ENCODE results near the gene TRIM61.

DNA sequence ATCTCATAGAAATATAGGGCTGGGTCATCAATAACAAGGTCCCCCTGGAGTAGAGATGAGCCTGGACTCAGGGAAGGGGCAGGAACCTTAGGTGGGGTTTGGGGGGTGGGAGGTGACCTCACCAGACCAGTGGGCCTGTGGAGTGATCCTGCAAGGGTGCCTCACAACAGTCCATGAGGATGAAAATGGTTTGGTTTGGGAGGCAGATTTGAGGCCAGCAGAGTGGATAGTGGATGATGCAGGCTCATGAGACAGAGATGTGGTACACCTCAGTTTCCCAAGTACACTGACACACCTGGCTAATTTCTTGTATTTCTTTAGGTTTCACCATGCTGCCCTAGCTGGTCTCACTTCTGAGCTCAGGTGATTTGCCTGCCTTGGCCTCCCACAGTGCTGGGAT is 36.2 kb upstream of the TRIM61 start:
- TF ChIP-seq, protein P1, sequence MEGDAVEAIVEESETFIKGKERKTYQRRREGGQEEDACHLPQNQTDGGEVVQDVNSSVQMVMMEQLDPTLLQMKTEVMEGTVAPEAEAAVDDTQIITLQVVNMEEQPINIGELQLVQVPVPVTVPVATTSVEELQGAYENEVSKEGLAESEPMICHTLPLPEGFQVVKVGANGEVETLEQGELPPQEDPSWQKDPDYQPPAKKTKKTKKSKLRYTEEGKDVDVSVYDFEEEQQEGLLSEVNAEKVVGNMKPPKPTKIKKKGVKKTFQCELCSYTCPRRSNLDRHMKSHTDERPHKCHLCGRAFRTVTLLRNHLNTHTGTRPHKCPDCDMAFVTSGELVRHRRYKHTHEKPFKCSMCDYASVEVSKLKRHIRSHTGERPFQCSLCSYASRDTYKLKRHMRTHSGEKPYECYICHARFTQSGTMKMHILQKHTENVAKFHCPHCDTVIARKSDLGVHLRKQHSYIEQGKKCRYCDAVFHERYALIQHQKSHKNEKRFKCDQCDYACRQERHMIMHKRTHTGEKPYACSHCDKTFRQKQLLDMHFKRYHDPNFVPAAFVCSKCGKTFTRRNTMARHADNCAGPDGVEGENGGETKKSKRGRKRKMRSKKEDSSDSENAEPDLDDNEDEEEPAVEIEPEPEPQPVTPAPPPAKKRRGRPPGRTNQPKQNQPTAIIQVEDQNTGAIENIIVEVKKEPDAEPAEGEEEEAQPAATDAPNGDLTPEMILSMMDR (IDR thresholded peaks at IDR 0.05; ENCODE audit: borderline replicate concordance, extremely low read depth, low read length, poor library complexity, severe bottlenecking): no peak
- TF ChIP-seq EZH2 (IDR thresholded peaks at IDR 0.05; ENCODE audit: borderline replicate concordance, low read depth, low read length, severe bottlenecking): no peak
